ENCODE measurements around the gene CERS6. TPM values are rescaled to one million over a fixed set of nuclear protein-coding genes. Genes with fewer than 3 reads are reported as not detected.

Gene CERS6
- total RNA-seq, 1 donor from 2014 or later: 30.8 TPM

DNA sequence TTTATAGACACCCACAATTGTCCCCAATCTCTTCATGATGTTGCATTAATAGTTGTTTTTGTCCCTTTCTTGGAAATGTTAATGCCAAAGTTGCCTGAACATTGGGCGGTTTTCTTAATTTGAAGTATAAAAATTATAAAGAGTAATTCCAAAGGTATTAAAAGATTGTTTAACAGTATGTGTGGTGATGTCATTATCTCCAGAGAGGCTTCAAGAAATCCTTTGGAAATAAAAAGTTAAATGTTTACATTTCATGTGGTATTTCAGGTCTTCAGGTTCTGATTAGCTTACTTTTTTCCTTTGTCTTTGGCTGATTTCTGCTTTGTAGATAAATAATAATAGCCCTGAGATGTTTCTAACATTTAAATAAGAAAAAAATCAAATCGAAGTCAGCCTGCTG, 317.1 kb downstream of the CERS6 start:
- Mint-ChIP-seq H3K27ac (ENCODE audit: unreplicated experiment) (no peak overlapping the region), H3K36me3 (ENCODE audit: low read depth) (peaks cover 14% of the 10 kb centered on the region), H3K27me3 (ENCODE audit: low read depth) (no peaks in the 10 kb centered on the region)

DNA sequence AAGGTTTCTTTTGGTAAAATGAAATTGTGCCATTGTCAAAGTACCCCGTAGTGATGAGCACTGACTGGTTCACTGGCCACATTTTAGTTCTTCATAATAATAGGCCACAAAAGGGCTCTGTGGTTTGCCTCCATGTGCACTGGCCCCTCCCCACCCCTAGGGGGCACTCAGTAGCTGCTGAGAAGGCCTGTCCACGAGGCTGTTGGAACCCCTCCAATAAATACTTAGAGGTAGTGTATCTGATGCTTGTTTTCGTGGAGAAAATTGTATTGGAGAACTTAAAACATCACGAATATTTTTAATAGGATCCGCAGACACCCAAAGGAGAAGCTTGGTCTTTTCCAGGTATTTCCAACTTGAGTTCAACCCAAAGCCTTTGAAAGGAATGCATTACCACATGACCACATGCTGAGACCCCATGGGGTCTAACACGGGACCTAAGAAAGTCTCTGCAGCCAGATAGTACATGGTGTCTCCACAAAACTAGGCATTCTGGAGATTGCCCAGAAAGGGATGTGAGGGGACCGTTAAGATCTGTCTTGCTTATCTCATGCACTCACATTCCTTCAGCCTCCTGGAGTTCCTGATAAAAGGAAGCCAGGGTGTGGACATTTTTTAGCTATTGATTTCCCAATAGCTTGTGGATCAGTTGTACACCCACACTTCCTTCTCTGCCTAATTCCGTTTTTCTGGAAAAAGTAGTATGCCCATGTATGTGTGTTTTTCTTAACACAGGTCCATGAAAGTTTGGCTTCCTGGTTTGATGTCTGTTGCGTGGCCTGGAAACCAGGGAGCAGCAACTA, 317.8 kb downstream of the CERS6 start:
- Mint-ChIP-seq H3K4me3 (ENCODE audit: unreplicated experiment) (no peak overlapping the region), H3K27me3 (ENCODE audit: low read depth) (no peaks in the 10 kb centered on the region), H3K27ac (ENCODE audit: unreplicated experiment) (no peak overlapping the region), H3K9me3 (ENCODE audit: low read depth) (peaks cover 6% of the 10 kb centered on the region), H3K36me3 (ENCODE audit: low read depth) (peaks cover 14% of the 10 kb centered on the region), H3K4me1 (ENCODE audit: low read depth) (peaks cover 3% of the 10 kb centered on the region)
- DNase-seq (ENCODE audit: low spot score): no peak
- peak; percentile 76 for TF ChIP-seq CTCF (IDR thresholded peaks at IDR 0.05)

More for the DNA sequence above, 317.1 kb downstream of the CERS6 start:
- TF ChIP-seq CTCF (IDR thresholded peaks at IDR 0.05): no peak
- H3K4me1 Mint-ChIP-seq (ENCODE audit: low read depth): peaks cover 3% of the 10 kb centered on the region
- H3K9me3 Mint-ChIP-seq (ENCODE audit: low read depth): peaks cover 6% of the 10 kb centered on the region
- DNase-seq (ENCODE audit: low spot score): no peak
- H3K4me3 Mint-ChIP-seq (ENCODE audit: unreplicated experiment): no peak overlapping the region

DNA sequence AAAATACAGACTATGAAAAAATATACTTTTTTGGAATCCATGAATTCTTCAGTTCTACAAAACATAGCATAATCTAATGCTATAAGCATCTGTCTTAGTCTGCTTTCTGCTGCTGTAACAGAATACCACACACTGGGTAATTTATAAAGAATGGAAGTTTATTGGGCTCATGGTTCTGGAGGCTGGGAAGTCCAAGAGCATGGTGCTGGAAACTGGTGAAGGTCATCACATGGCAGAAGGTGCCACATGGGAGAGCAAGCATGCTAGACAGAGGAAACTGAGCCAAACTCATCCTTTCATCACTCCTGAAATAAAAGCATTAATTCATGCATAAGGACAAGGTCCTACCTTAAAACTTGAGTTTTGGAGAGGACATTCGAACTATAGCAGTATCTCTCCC, 319.8 kb downstream of the CERS6 start:
- Mint-ChIP-seq H3K36me3 (ENCODE audit: low read depth) (peaks cover 10% of the 10 kb centered on the region), H3K4me3 (ENCODE audit: unreplicated experiment) (no peak overlapping the region), H3K4me1 (ENCODE audit: low read depth) (peaks cover 10% of the 10 kb centered on the region), H3K27ac (ENCODE audit: unreplicated experiment) (no peak overlapping the region), H3K27me3 (ENCODE audit: low read depth) (no peaks in the 10 kb centered on the region), H3K9me3 (ENCODE audit: low read depth) (peaks cover 6% of the 10 kb centered on the region)
- no peak for DNase-seq (ENCODE audit: low spot score)
- no peak for TF ChIP-seq CTCF (IDR thresholded peaks at IDR 0.05)

- no peak overlapping the region for H3K27ac Mint-ChIP-seq (ENCODE audit: unreplicated experiment)
- no peak for DNase-seq (ENCODE audit: low spot score)
- H3K27me3 Mint-ChIP-seq (ENCODE audit: low read depth): no peaks in the 10 kb centered on the region
- H3K36me3 Mint-ChIP-seq (ENCODE audit: low read depth): peaks cover 6% of the 10 kb centered on the region
- H3K4me1 Mint-ChIP-seq (ENCODE audit: low read depth): peaks cover 7% of the 10 kb centered on the region
- TF ChIP-seq CTCF (IDR thresholded peaks at IDR 0.05): no peak
- peaks cover 3% of the 10 kb centered on the region for H3K9me3 Mint-ChIP-seq (ENCODE audit: low read depth)
- H3K4me3 Mint-ChIP-seq (ENCODE audit: unreplicated experiment): no peak overlapping the region
These were observed 324.6 kb downstream of the CERS6 start for GRCh38 chr2:168780669-168781071.

DNA sequence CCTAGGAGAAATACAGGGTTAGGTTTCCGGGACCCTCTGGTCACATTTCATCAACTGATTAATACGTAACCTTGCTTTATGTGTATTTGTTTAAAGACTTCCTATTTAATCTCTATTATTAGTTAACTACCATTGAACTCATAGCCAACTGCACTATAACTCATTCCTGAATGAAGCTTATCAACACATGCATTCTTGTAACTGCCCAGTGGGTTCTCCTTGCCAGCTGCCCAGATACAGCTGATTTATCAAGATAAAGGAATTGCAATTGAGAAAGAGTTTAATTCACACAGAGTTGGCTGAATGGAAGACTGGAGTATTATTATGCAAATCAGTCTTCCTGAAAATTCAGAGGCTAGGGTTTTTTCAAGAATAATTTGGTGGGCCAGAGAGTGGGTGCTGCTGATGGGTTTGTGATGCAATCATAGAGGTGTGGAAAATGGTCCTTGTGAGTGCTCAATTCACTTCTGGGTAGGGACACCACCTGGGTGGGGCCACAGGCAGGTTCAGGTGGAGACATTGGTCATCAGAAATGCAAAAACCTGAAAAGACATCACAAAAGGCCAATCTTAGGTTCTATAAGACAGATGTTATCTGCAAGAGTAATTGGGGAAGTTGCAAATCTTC, 325.2 kb downstream of the CERS6 start:
- peaks cover 7% of the 10 kb centered on the region for H3K4me1 Mint-ChIP-seq (ENCODE audit: low read depth)
- no peaks in the 10 kb centered on the region for H3K9me3 Mint-ChIP-seq (ENCODE audit: low read depth)
- no peak for TF ChIP-seq CTCF (IDR thresholded peaks at IDR 0.05)
- no peak overlapping the region for H3K27ac Mint-ChIP-seq (ENCODE audit: unreplicated experiment)
- H3K36me3 Mint-ChIP-seq (ENCODE audit: low read depth): peaks cover 2% of the 10 kb centered on the region
- DNase-seq (ENCODE audit: low spot score): no peak
- no peak overlapping the region for H3K4me3 Mint-ChIP-seq (ENCODE audit: unreplicated experiment)
- H3K27me3 Mint-ChIP-seq (ENCODE audit: low read depth): no peaks in the 10 kb centered on the region
